Epidermal melanocyte (primary cell): ENCODE data around the gene HOXC10.

Experiments
- DNase-seq: peaks from one replicate; pipeline ENCODE4 v3.0.0; 2011; ENCODE audit warnings: low spot score; ENCODE audit not compliant: insufficient read length

HOXC10 gene

DNA sequence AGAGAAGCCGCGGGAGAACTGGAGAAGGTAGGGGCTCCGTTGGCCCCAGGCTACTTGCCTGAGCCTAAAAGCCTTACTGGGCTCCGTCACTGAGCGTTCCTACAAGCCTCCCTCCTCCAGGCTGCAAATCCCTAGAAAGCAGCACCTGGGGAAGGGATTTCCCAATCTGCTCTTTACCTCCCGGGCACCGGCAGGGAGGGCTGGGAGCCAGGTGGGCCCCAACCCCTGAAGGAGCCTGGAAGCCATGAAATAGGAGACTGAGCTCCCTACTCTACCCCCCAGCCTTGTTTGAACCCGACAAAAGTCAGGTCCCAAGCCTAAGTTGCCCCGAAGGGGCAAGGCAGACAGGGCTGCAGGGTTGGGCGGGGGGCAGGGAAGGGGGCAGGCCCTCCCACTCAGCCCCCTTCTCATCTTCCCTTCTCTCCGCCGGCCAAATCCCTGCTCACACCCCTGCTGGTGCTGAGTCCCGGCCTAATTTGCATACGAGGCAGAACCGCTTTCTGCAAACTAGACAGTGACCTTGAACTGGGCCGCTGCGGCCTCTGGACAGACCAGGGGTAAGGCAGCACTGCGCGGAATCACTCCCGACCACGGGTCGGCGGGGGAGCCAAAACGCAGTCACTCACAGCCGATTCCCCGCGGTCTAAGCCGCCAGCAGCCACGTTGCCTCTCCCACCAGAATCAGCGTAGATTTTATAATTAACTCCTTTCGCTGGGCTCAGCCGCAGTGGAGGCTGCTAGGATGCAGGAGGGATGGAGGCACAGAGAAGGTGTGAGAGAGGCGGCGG is 34.0 kb upstream of the HOXC10 start:
- no peak for DNase-seq

DNA sequence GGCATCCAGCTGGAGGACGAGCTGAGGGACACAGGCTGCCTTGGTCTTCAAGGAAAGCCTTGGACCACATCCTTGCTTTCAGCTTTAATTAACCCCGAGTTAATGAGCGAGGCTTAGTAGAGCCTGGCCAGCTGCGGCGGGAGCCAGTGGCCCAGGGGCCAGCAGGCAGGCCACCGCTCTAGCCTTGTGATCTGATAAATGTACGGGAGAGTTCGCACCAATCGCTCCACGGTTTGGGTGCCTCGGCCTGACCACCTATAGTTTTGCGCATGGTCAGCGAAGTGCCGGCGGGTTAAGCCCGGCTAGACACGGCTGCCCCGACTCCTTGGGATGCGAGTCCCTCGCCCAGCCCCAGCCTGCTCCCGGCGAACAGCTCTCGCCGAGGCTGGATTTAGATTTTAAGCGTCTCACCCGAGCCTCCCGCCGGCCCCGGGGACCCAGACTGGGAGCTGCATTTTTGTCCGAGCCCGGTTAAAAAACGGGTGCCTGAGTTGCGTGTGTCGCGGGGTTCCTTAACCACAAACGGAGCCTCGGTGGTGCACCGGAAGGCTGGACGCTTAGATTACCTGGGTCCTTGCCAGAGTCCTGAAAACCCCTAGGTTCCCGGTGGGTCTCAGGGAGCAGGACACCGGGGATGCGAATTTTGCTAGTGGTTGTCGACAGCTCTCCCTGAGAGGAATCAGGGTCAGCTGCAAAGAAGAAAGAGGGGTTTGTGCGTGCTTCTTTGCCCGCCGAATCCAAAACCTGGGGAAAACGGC is 33.2 kb upstream of the HOXC10 start:
- no peak for DNase-seq

DNA sequence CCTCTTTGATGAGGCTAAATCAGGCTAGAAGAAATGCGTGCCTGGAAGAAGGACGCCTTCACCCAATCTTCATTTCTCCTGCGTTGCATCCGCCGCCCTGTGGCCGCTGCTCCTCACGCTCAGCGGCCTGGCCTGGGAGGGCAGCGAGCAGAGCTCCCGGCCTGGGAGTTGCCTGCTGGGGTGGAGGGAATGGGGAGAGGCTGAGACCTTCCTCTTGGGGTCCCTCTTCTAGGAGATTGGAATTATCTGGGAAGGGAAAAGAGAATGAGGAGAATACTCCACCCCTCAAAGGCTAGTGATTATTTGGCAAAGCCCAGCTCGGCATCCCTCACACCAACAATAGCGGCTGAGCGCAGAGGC is 32.6 kb upstream of the HOXC10 start:
- no peak for DNase-seq

DNA sequence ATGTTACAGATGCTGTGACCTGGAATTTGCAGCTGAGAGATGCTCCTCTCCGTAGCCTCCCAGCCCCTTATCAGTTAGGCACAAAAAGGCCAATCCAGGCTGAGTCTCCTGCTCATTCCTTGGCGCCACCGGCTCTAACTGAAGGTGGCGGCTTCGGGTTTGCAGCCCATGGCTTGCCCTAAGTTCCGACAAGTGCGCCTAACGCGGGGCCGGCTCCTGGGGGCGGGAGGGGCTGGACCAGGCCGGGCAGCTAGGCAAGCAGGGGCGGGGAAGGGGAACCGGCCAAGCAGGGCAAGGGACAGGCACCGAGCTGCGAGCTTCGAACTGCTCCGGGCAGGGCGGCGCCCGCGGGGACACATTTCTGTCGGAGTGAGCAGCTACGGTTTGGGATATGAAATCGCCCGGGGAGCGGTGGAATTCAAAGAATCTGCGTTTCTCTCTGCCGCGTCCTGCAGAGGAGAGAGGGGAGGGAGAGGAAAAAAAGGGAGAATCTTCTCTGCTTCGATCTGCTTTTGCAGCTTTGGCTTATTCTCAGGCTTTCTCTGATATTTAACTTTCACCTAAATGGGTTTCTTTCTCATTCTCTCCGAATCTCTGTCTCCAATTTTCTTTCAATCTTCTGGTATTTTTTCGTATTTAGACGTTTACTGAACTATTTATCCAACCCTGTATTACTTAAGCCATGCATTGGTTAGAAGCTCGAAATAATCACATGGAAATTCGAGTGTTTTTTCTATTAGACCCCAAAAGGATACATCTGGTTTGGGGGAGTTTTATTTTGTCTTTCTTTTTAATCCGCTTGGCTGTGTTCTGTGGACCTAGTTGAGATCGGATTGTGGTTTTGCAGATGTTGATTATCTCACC is 31.8 kb upstream of the HOXC10 start:
- no peak for DNase-seq

DNA sequence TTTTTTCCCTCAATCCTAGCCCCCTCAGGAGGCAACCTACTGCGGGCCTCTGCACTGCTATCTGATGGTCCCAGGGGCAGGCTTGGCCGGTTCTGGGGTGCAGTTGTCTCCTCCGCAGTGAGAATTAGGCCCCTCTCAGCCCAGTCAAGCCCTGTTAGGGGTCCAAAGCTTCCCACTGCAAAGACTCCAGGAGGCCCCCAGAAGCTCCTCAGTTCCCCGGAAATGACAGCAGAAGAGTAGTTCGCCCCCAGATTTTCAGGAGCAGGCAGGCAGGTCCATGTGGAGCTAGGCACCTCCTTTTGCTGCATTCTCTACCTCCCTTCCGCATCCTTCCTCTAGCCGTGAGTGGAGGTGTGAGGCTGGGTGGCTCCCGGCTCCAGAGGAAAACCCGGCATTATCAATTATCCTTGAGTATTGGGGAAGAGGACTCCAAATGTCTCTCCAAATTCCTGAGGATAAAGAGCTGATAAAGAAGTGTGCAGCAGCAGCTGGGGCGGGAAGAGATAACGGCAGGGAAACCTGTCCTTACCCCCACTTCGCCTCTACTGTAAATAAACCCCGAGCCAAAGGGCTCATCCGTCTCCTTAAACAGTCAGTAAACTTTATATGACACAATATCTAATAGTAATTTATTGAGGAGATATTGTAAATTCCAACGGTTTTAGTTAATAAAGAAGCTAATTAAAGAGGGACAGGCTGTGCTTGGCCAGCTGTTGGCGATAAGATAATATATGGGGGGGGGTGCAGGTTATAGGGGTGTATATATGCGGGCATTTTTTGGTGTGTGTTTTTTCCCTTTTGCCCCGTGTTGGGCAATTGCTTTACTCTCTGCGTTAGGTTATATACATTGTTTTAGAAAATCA is 30.9 kb upstream of the HOXC10 start:
- no peak for DNase-seq

DNA sequence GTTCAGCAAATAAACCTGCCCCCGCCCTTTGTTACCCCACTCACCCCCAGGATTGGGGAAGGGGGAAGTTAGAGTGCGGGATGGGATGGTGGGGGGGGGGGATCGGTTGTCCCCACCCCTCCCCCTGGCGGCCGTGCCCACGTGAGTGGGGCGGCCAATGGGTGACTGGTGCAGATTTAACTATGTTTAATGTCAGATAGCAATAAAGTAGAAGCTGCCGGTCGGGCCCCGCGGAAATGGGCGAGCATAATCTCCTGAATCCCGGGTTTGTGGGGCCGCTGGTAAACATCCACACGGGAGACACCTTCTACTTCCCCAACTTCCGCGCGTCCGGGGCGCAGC is 30.3 kb upstream of the HOXC10 start, which contains the start of gene HOXC12:
Gene HOXC12, plus strand, starts transcription at position 210 of the 342 bp plus-strand sequence. Its CDS starts 27 bp downstream, at position 237.
- DNase-seq: no peak

DNA sequence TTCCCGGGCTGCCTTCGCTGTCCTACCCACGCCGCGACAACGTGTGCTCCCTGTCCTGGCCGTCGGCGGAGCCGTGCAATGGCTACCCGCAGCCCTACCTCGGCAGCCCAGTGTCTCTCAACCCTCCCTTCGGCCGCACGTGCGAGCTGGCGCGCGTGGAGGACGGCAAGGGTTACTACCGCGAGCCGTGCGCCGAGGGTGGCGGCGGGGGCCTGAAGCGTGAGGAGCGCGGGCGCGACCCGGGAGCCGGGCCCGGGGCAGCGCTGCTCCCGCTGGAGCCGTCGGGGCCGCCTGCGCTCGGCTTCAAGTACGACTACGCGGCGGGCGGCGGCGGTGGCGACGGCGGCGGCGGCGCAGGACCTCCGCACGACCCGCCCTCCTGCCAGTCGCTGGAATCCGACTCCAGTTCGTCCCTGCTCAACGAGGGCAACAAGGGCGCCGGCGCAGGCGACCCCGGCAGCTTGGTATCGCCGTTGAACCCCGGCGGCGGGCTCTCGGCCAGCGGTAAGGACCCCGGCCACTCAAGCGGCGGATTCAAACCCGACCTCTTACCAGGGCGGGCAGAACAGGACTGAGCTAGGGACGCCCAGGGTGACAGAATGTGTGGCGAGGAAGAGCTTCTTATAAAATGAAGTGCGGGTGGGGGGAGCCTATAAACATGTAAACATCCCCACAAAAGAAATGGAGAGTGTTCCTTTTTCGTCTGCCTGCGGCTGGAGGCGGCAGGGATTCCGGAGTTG is 29.7 kb upstream of the HOXC10 start:
- no peak for DNase-seq

DNA sequence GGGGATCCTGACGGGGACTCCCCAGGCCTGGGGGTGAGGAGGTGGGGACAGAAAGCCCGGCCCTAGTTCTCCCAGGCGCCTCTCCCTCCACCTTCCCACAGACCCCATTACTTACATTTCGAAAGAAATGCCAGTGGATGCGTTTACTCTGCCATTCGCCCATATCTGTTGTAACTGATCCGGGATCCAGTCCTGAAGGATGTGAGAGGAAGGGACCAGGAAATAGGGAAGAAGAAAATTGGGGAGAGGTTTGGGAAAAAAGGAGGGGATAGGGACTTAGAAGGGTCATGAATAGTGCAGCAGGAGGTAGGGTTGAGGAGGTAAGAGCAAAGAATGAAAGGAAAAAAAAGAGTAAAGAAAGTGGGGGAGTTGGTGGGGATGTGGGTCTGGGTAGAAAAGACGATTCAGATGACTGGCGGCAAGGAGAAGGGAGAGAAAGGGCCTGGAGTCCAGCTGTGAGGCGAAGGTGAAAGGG is 29.1 kb upstream of the HOXC10 start:
- DNase-seq: no peak

DNA sequence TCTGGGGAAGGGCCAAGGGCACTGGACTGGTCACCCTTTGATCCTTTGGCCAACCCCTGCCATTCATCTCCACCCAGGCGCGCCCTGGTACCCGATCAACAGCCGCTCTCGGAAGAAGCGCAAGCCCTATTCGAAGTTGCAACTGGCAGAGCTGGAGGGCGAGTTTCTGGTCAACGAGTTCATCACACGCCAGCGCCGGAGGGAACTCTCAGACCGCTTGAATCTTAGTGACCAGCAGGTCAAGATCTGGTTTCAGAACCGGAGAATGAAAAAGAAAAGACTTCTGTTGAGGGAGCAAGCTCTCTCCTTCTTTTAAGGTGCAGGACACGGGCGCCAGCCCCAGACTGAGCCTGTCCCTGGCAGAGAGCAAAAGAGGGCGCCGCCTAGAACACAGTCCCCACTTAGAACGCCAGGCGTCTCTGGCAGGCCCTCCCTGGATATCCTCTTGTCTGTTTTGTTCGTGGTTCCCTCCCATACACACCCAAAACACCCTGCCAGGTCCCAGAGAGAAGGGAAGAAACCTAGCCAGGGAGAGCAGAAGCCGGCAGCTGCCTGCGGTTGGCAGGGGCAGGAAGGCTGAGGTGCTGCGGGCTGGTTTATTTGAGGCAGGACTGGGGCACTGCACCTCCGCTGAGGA is 28.6 kb upstream of the HOXC10 start:
- DNase-seq: no peak

DNA sequence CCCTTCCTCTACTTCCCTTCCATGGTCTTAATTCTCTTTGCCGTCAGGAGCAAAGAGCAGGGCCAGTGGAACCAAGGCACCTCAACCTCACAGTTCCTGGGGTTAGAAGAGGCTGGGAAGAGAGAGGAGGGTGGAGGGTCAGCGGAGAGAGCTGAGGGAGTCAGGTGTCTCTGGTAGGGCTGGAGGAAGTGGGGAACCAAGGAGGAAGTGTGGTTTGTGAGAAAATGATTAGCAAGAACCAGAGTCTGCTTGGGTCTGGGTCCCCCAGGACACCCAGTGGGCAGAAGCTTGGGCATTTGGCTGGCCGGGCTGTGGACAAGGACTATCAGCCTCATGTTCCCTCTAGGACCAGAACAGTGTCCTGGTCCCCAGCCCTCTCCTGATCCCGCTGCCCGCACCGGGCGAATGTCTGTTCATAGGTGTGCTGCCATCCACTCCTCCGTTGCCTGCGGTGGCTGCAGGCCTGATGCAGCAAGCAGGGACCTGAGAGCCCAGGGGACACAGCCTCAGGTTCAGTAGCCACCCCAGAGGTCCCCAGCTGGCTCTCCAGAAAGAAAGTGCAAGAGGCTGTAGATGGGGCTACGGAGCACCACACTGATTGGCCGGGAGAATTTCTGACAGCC is 27.9 kb upstream of the HOXC10 start:
- no peak for DNase-seq

DNA sequence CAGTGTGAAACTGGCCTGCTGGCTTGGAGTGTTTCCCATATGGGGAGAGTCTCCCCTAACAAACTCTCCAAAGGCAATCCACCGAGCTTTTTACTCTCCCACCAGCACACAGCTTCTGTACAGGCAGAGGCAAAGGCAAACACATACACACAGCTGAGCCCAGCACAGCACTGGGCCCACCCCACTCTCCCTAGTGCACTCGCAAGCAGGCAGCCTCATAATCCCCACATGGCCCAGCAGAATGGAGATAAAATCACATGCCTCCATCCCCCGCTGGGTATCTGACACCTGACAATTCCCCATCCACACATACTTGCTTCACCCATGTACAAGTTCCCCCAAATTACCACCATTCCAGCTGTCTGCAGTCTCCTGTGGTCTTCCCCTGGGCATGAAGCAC is 26.8 kb upstream of the HOXC10 start:
- DNase-seq: no peak

DNA sequence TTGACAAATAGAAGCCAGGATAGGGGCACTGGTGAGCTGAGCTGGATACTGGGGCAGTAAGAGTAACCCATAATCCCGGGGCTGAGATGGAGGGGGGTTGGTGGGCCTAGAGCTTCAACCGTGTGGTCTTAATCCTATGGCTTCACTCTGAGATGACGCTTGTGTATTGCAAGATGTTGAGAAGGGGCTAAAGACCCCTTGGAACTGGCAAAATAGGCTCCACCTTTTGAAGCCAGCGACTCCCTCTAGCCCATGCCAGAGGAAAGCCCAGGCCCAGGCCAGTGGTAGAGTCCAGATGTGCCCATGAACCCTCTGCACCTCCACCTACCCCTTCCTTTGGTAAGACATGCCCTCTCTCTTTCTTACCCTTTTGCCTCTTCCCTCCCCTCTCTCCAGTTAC is 25.6 kb upstream of the HOXC10 start:
- no peak for DNase-seq

DNA sequence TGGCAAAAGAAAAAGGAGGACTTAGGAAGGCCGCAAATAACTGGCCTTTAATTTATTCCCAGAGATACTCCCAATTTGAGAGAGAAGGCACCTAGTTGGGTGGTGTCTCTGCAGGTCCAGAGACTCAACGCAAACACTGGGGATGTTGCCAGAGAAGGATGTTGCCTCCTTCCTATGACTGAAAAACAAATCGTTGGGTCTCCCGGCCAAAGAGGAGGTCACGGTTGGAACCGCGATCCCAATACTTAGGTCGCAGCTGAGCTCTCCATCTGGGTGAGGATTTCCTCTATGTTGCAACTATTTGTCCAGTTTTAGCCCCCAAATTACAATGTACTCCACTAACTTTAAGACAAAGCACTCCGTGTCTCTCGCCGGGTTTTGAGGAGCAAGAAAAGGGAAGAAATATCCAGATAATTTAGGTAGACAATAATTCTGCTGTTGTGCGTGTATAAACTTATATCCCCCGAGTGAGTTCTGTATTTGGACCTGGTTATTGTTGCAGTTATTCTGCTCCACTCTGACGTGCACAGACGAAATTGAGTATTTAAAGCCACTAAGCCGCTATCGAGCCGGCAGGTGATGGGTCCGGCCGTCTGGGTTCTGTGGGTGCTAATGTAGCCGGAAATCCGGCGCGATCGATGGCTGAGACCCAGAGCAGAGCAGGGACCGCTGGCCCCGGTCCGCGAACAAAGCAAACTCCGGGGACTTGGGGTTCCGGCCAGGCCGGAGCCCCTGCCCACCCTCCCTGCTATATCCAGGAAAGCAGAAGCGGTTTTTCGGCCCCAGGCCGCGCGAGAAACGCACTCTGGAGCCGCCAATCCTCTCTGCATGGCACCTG is 24.5 kb upstream of the HOXC10 start:
- DNase-seq: no peak

DNA sequence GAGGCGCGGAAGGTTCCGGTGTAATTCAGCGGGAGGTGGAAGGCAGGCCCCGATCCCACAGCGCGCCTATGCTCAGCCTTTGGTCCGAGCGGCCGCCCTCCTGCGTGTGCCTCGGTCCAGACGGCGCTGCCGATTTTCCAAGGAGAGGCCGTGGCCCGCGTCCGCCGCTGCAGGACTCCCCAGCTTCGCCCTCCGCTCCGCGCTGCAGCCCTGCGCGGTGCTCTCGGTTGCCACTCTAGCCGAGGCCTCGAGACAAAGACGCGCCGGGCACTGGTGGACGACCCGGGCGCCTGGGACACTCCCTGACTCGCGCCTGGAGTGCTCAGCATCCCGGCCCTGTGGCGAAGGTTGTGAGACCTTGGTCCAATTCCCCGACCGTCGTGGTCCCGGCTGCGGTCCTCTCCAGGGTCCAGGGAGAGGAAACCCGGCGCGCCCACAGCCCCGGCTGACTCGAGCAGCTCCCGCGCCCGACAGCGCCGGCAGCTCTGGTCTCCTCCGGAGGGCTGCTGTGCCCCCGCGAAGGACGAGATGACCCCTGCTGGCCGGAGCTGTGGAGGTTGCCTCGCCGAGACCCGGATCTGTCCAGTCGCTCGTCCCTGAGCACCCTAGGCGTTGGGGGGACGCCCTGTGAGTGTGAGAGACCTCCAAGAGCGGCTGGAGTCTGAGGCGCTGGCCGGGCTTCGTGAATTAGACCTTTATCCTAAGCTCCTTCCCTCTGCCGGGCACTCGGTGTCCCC is 23.8 kb upstream of the HOXC10 start:
- DNase-seq: no peak

DNA sequence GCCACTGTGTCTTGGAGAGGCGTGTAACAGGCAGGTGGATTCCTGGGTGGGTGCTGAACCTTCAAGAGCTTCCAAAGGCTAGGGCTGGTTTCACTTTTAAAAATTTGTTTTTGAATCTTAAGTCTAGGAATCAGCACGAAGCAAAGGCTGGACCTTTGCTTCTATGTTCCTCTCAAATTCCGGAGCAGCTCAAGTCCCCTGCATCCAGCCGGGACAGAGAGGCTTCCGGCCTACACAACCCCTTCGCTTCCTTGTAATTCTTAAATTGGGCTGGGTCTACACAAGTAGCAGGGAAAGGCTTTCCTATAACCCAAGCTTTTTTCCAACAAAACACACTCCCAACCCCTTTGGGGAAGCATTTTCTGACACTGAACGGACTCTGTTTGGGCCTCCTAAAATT is 21.9 kb upstream of the HOXC10 start:
- DNase-seq: no peak

DNA sequence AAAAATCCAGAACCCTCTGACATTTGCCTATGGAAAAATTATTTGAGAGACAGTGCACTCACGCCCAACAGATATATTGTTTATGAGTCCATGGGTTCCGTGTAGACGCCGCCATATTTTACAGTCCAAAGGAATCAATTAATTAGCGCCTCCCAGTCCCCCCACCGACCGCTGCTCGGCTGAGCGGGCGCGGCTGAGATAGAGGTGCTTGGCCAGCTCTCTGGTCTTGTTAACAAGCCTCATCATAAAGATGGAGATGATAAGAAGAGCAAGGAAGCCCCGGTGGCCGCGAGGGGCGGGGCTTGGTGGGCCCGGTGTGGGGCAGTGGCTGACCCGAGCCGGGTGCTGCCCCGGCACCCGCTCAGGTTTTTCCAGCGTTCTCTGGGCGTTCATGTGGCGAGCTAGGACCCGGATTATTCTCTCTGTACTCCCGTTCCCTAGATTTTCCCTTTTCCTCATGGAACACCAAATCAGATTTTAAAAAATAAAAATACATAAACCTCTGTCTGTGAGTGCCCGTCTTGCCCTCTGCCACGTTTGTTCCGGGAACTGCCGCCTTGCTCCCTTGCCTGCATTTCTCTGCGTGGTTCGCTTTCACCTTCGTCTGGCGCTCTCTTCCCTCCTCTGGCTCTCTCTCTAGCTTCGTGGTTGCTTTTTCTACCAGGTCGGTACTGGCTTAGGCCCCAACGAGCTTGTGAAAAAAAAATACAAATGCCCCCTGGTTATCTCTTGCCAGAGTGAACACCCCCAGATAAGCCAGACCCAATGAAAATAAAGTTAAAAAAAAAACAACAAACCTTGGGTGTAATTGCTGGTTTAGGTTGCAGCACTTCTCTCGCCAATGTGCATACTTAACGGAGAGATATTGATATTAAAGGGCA is 21.3 kb upstream of the HOXC10 start:
- no peak for DNase-seq

DNA sequence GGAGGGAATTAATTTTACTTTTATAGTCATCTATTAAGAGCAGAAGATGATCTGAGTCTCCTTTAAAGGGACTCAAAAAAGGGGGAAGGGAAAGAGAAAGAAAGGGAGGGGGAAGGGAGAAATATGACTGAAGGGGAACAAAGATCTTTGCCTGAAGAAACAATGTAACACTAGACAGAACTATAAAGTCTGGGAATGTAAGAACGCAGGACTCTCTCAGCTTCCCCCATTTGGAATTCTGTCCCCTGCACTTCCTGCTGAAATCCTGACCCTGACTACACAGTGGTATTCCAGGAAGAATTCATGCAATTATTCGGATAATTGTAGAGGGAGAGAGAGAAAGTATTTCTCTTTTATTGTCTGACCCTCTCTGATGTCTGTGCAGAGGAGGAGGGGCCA is 20.6 kb upstream of the HOXC10 start:
- no peak for DNase-seq
